Hepatocyte (in vitro differentiated cells): ENCODE results near the gene BEND3. TPM values are rescaled to one million over a fixed set of nuclear protein-coding genes. Genes with fewer than 3 reads are reported as not detected.

Experiments
- DNase-seq: peaks from one replicate; pipeline ENCODE4 v3.0.0-alpha.2; 2016; ENCODE audit warnings: low spot score
- H2AFZ ChIP-seq: fragments of 200-600 bp; sonication (generic); 2 replicates; pipeline ENCODE4 v1.6.0; 2016; ENCODE audit warnings: antibody characterized with exemption, mild to moderate bottlenecking
- H3K27ac ChIP-seq: fragments of 200-600 bp; sonication (generic); 2 replicates; pipeline ENCODE4 v1.5.1; 2016; ENCODE audit warnings: mild to moderate bottlenecking
- H3K27me3 ChIP-seq: fragments of 200-600 bp; sonication (generic); 2 replicates; pipeline ENCODE4 v1.6.1; 2016
- H3K36me3 ChIP-seq: fragments of 200-600 bp; sonication (generic); replicated peaks from 2 replicates; pipeline ENCODE4 v1.5.1; 2016; ENCODE audit warnings: low read depth; ENCODE audit not compliant: insufficient read depth
- H3K4me1 ChIP-seq: fragments of 200-600 bp; sonication (generic); 2 replicates; pipeline ENCODE4 v1.5.1; 2016; ENCODE audit warnings: mild to moderate bottlenecking, moderate library complexity; ENCODE audit not compliant: insufficient read depth
- H3K4me2 ChIP-seq: fragments of 200-600 bp; sonication (generic); 2 replicates; pipeline ENCODE4 v1.6.0; 2016
- H3K4me3 ChIP-seq: fragments of 200-600 bp; sonication (generic); 2 replicates; pipeline ENCODE4 v1.5.1; 2016; ENCODE audit warnings: mild to moderate bottlenecking
- H3K79me2 ChIP-seq: fragments of 200-600 bp; sonication (generic); 2 replicates; pipeline ENCODE4 v1.6.0; 2017; ENCODE audit warnings: mild to moderate bottlenecking
- H3K9me2 ChIP-seq: fragments of 200-600 bp; sonication (generic); replicated peaks from 2 replicates; pipeline ENCODE4 v1.6.0; 2017; ENCODE audit warnings: mild to moderate bottlenecking; ENCODE audit not compliant: insufficient read depth
- H3K9me3 ChIP-seq: fragments of 200-600 bp; sonication (generic); 2 replicates; pipeline ENCODE4 v1.5.1; 2016; ENCODE audit warnings: low read depth, mild to moderate bottlenecking
- H4K20me1 ChIP-seq: fragments of 200-600 bp; sonication (generic); 2 replicates; pipeline ENCODE4 v1.6.0; 2016; ENCODE audit warnings: mild to moderate bottlenecking; ENCODE audit not compliant: insufficient read depth, poor library complexity, severe bottlenecking
- EZH2 ChIP-seq: fragments of 200-600 bp; sonication (generic); IDR thresholded peaks from 2 replicates; pipeline ENCODE4 v1.6.1; 2016; ENCODE audit warnings: antibody characterized with exemption, mild to moderate bottlenecking, borderline replicate concordance
- EZH2phosphoT487 ChIP-seq: fragments of 200-600 bp; sonication (generic); IDR thresholded peaks from one replicate; pipeline ENCODE4 v1.6.1; 2018; ENCODE audit warnings: antibody characterized with exemption, mild to moderate bottlenecking, low read depth, moderate library complexity; ENCODE audit not compliant: unreplicated experiment, severe bottlenecking
- WGBS: methylation state at CpG from one replicate; pipeline ENCODE4 v1.1.6; 2016; ENCODE audit warnings: low lambda C conversion rate; ENCODE audit errors: missing lambda C conversion rate; 5-methylcytosine and 5-hydroxymethylcytosine counted together
- polyA plus RNA-seq: library from polyadenylated mRNA; unstranded; fragments of >200 nt; fragmentation: Nextera tagmentation; extraction: Ambion mirVana; gene quantifications from 2 replicates; pipeline ENCODE4 v1.2.1, GENCODE V29; 2016
- total RNA-seq: library from RNA; depleted of rRNA; stranded (reverse); fragments of >200 nt; gene quantifications from 2 replicates; pipeline ENCODE4 v1.2.3, GENCODE V29; 2014
- TF ChIP-seq, protein P1 (sequence below): fragments of 200-600 bp; sonication (generic); IDR thresholded peaks from 2 replicates; pipeline ENCODE4 v1.5.1; 2016; ENCODE audit warnings: antibody characterized with exemption, mild to moderate bottlenecking; ENCODE audit not compliant: poor library complexity

The BEND3 gene
- total and polyA plus RNA-seq, 2 experiments from 2014 or later, result 2.7 to 5.7 TPM

GRCh38 chr6:107061125-107062020, 53.9 kb downstream of the BEND3 start:
- H3K4me3 ChIP-seq, result no peak overlapping the region
- H3K9me2 ChIP-seq, result no peaks in the 10 kb centered on the region
- 22% methylated on average over 14 of the region's 14 CpGs for WGBS
- no peaks in the 10 kb centered on the region for H3K36me3 ChIP-seq
- no peak overlapping the region for H3K27ac ChIP-seq
- no peaks in the 10 kb centered on the region for H4K20me1 ChIP-seq
- no peaks in the 10 kb centered on the region for H3K27me3 ChIP-seq
- TF ChIP-seq EZH2 (no peak), EZH2phosphoT487 (no peak)
- TF ChIP-seq, protein P1, sequence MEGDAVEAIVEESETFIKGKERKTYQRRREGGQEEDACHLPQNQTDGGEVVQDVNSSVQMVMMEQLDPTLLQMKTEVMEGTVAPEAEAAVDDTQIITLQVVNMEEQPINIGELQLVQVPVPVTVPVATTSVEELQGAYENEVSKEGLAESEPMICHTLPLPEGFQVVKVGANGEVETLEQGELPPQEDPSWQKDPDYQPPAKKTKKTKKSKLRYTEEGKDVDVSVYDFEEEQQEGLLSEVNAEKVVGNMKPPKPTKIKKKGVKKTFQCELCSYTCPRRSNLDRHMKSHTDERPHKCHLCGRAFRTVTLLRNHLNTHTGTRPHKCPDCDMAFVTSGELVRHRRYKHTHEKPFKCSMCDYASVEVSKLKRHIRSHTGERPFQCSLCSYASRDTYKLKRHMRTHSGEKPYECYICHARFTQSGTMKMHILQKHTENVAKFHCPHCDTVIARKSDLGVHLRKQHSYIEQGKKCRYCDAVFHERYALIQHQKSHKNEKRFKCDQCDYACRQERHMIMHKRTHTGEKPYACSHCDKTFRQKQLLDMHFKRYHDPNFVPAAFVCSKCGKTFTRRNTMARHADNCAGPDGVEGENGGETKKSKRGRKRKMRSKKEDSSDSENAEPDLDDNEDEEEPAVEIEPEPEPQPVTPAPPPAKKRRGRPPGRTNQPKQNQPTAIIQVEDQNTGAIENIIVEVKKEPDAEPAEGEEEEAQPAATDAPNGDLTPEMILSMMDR, result no peak
- no peaks in the 10 kb centered on the region for H3K4me1 ChIP-seq
- no peaks in the 10 kb centered on the region for H3K9me3 ChIP-seq
- DNase-seq, result no peak
- peak overlapping the region; percentile 37 for H3K4me2 ChIP-seq
- no peak overlapping the region for H2AFZ ChIP-seq
- no peaks in the 10 kb centered on the region for H3K79me2 ChIP-seq

DNA sequence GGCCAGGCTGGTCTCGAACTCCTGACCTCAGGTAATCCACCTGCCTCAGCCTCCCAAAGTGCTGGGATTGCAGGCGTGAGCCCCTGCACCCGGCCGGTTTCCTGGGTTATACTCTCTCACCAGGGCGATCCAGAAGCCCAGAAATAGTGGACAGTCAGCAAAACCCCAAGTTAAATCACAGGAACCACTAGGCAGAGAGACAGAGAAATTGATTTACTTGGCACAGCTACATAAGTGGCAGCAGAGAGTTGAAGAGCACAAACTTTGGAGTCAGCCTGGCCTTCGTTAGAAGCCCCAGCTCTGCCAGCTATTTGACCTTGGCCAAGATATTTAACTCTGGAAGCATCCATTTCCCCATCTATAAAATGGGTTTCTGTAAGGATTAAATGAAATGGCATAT, 54.6 kb downstream of the BEND3 start:
- TF ChIP-seq EZH2, result no peak
- TF ChIP-seq, protein P1, result no peak
- TF ChIP-seq EZH2phosphoT487, result no peak
- 87% methylated on average over 6 of the region's 6 CpGs for WGBS
- Histone ChIP-seq H3K27me3 (no peaks in the 10 kb centered on the region), H3K36me3 (no peaks in the 10 kb centered on the region), H3K27ac (no peak overlapping the region), H3K9me3 (no peaks in the 10 kb centered on the region), H3K79me2 (no peaks in the 10 kb centered on the region), H4K20me1 (no peaks in the 10 kb centered on the region), H2AFZ (no peak overlapping the region), H3K4me1 (no peaks in the 10 kb centered on the region), H3K4me2 (no peak overlapping the region), H3K9me2 (no peaks in the 10 kb centered on the region), H3K4me3 (no peak overlapping the region)
- DNase-seq, result no peak

DNA sequence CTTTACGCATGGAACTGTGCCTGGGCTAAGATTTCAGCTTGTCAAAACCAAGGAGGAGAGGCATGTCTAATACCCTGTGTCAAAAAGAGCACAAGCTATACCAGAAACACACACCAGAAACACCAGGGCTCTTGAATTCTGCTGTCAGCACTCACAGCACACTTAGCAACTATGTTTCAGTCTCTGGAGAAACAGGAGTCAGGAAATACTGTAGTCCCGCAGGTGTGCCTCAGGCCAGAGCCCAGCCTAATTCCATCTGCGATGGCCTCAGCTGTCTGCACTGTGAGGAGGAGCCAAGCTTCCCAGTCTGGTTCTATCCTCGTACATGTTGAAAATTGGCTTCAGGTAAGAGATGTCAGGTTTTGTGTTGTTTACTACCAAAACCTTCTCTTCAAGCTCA, 55.7 kb downstream of the BEND3 start:
- H3K36me3 ChIP-seq, result no peaks in the 10 kb centered on the region
- no peak overlapping the region for H3K4me3 ChIP-seq
- no peak overlapping the region for H2AFZ ChIP-seq
- no peaks in the 10 kb centered on the region for H3K79me2 ChIP-seq
- no peaks in the 10 kb centered on the region for H3K4me1 ChIP-seq
- no peak for DNase-seq
- H3K9me2 ChIP-seq, result no peaks in the 10 kb centered on the region
- WGBS, result 65% methylated on average over 4 of the region's 4 CpGs
- H3K27me3 ChIP-seq, result no peaks in the 10 kb centered on the region
- H3K27ac ChIP-seq, result no peak overlapping the region
- no peak for TF ChIP-seq EZH2phosphoT487
- TF ChIP-seq EZH2, result no peak
- TF ChIP-seq, protein P1, result no peak
- H4K20me1 ChIP-seq, result no peaks in the 10 kb centered on the region
- no peaks in the 10 kb centered on the region for H3K9me3 ChIP-seq
- H3K4me2 ChIP-seq, result no peak overlapping the region
